H9 (cell line): ENCODE results near the gene ARVCF. TPM values are rescaled to one million over a fixed set of nuclear protein-coding genes. Genes with fewer than 3 reads are reported as not detected.

ENCODE experiments used
- DNase-seq: peaks from one replicate; pipeline ENCODE4 v3.0.0-alpha.2; 2017
- H2AFZ ChIP-seq: one replicate; pipeline ENCODE4 v1.6.1; 2013; ENCODE audit warnings: mild to moderate bottlenecking, low read length, control low read depth, moderate library complexity
- H2AK5ac ChIP-seq: 2 replicates; pipeline ENCODE4 v1.6.1; 2013; ENCODE audit warnings: low read length, control low read depth, mixed read lengths; ENCODE audit not compliant: insufficient read length
- H2BK120ac ChIP-seq: one replicate; pipeline ENCODE4 v1.6.1; 2013; ENCODE audit warnings: low read depth, mild to moderate bottlenecking, low read length, control low read depth, inconsistent platforms; ENCODE audit not compliant: poor library complexity, severe bottlenecking
- H2BK12ac ChIP-seq: 2 replicates; pipeline ENCODE4 v1.6.1; 2013; ENCODE audit warnings: low read length, control low read depth, mixed read lengths, low read depth; ENCODE audit not compliant: insufficient read length
- H2BK15ac ChIP-seq: 2 replicates; pipeline ENCODE4 v1.6.1; 2013; ENCODE audit warnings: low read depth, low read length, control low read depth
- H2BK20ac ChIP-seq: one replicate; pipeline ENCODE4 v1.6.1; 2013; ENCODE audit warnings: low read depth, mild to moderate bottlenecking, low read length, control low read depth, inconsistent platforms; ENCODE audit not compliant: poor library complexity, severe bottlenecking
- H2BK5ac ChIP-seq: 2 replicates; pipeline ENCODE4 v1.6.1; 2013; ENCODE audit warnings: low read length, control low read depth, mixed read lengths; ENCODE audit not compliant: insufficient read length
- H3K14ac ChIP-seq: 2 replicates; pipeline ENCODE4 v1.6.1; 2013; ENCODE audit warnings: low read length, control low read depth; ENCODE audit not compliant: insufficient read depth
- H3K18ac ChIP-seq: 2 replicates; pipeline ENCODE4 v1.6.1; 2013; ENCODE audit warnings: low read depth, mild to moderate bottlenecking, mixed read lengths, low read length, control low read depth; ENCODE audit not compliant: insufficient read length
- H3K23ac ChIP-seq: 2 replicates; pipeline ENCODE4 v1.6.1; 2013; ENCODE audit warnings: low read length, control low read depth, mixed read lengths, low read depth; ENCODE audit not compliant: insufficient read length
- H3K23me2 ChIP-seq: 2 replicates; pipeline ENCODE4 v1.6.1; 2013; ENCODE audit warnings: low read depth, mild to moderate bottlenecking, mixed read lengths, low read length, control low read depth; ENCODE audit not compliant: insufficient read length, poor library complexity, severe bottlenecking
- H3K27ac ChIP-seq: 2 replicates; pipeline ENCODE4 v1.5.1; 2013; ENCODE audit warnings: low read length, control low read depth, mixed read lengths, low read depth; ENCODE audit not compliant: insufficient read length
- H3K27me3 ChIP-seq: 2 replicates; pipeline ENCODE4 v1.6.1; 2013; ENCODE audit warnings: low read length, control low read depth, inconsistent platforms; ENCODE audit not compliant: insufficient read depth
- H3K4ac ChIP-seq: 2 replicates; pipeline ENCODE4 v1.6.1; 2013; ENCODE audit warnings: low read depth, mild to moderate bottlenecking, control low read depth, inconsistent platforms, low read length, moderate library complexity
- H3K4me1 ChIP-seq: 2 replicates; pipeline ENCODE4 v1.6.1; 2013; ENCODE audit warnings: low read length, control low read depth, inconsistent platforms; ENCODE audit not compliant: insufficient read depth
- H3K4me2 ChIP-seq: 2 replicates; pipeline ENCODE4 v1.6.1; 2013; ENCODE audit warnings: low read length, control low read depth, mixed read lengths; ENCODE audit not compliant: insufficient read length, insufficient read depth
- H3K56ac ChIP-seq: 2 replicates; pipeline ENCODE4 v1.6.1; 2013; ENCODE audit warnings: low read depth, mild to moderate bottlenecking, mixed read lengths, low read length, control low read depth; ENCODE audit not compliant: insufficient read length
- H3K79me1 ChIP-seq: 2 replicates; pipeline ENCODE4 v1.6.1; 2013; ENCODE audit warnings: low read depth, mild to moderate bottlenecking, moderate library complexity, low read length, control low read depth, inconsistent platforms; ENCODE audit not compliant: insufficient read depth, poor library complexity, severe bottlenecking
- H3K79me2 ChIP-seq: 2 replicates; pipeline ENCODE4 v1.6.1; 2013; ENCODE audit warnings: low read length, control low read depth, inconsistent platforms; ENCODE audit not compliant: insufficient read depth
- H3K9ac ChIP-seq: 2 replicates; pipeline ENCODE4 v1.6.1; 2013; ENCODE audit warnings: low read length, control low read depth, mixed read lengths; ENCODE audit not compliant: insufficient read length; ENCODE audit errors: extremely low read depth
- H3K9me3 ChIP-seq: one replicate; pipeline ENCODE4 v1.6.1; 2013; ENCODE audit warnings: low read depth, low read length, inconsistent platforms; ENCODE audit not compliant: control insufficient read depth
- H3T11ph ChIP-seq: one replicate; pipeline ENCODE4 v1.6.1; 2013; ENCODE audit warnings: mild to moderate bottlenecking, low read length, control low read depth, inconsistent platforms
- H4K20me1 ChIP-seq: one replicate; pipeline ENCODE4 v1.6.1; 2013; ENCODE audit not compliant: control insufficient read depth, insufficient read length, insufficient read depth
- H4K5ac ChIP-seq: 2 replicates; pipeline ENCODE4 v1.6.1; 2013; ENCODE audit warnings: low read depth, mild to moderate bottlenecking, mixed read lengths, low read length, control low read depth; ENCODE audit not compliant: insufficient read length
- H4K8ac ChIP-seq: replicated peaks from 2 replicates; pipeline ENCODE4 v1.6.1; 2013; ENCODE audit warnings: low read length, control low read depth, mixed read lengths, low read depth; ENCODE audit not compliant: insufficient read length
- H4K91ac ChIP-seq: 2 replicates; pipeline ENCODE4 v1.6.1; 2013; ENCODE audit warnings: low read depth, mild to moderate bottlenecking, moderate library complexity, mixed read lengths, low read length, control low read depth; ENCODE audit not compliant: insufficient read length
- H3K27ac Mint-ChIP-seq, 3 experiments: 2 replicates in 2 of 3; 3 replicates in 1 of 3; pipeline ENCODE4 v1.8.0; 2020 to 2021; ENCODE audit warnings: mixed read lengths in 3 of 3, mild to moderate bottlenecking in 1 of 3, moderate library complexity in 1 of 3
- H3K27me3 Mint-ChIP-seq: 2 replicates; pipeline ENCODE4 v1.8.0; 2021; ENCODE audit warnings: low read depth, mild to moderate bottlenecking, moderate library complexity, mixed read lengths
- H3K36me3 Mint-ChIP-seq, 3 experiments: 2 replicates in 2 of 3; 3 replicates in 1 of 3; pipeline ENCODE4 v1.8.0; 2020 to 2021; ENCODE audit warnings: low read depth in 3 of 3, mixed read lengths in 3 of 3; ENCODE audit not compliant: insufficient read depth in 1 of 3
- H3K4me1 Mint-ChIP-seq, 2 experiments: 2 replicates each; pipeline ENCODE4 v1.8.0; 2020; ENCODE audit warnings: mixed read lengths in 2 of 2
- H3K4me3 Mint-ChIP-seq, 2 experiments: 2 replicates in 1 of 2; 3 replicates in 1 of 2; pipeline ENCODE4 v1.8.0; 2020 to 2021; ENCODE audit warnings: mild to moderate bottlenecking in 2 of 2, mixed read lengths in 2 of 2, moderate library complexity in 1 of 2
- H3K9me3 Mint-ChIP-seq, 2 experiments: 2 replicates in 1 of 2; 3 replicates in 1 of 2; pipeline ENCODE4 v1.8.0; 2020; ENCODE audit warnings: mild to moderate bottlenecking in 2 of 2, mixed read lengths in 2 of 2, moderate library complexity in 1 of 2
- CTCF ChIP-seq: fragments of 200-600 bp; sonication (generic); conservative IDR thresholded peaks from 3 replicates; pipeline ENCODE4 v1.8.0; 2021; ENCODE audit warnings: antibody characterized with exemption, mild to moderate bottlenecking
- WGBS: extraction: QIAGEN DNeasy Blood & Tissue Kit; methylation state at CpG from one replicate; pipeline ENCODE4 v1.1.7; 2013; ENCODE audit warnings: missing lambda C conversion rate, low lambda C conversion rate, mixed read lengths; ENCODE audit not compliant: insufficient read length; ENCODE audit errors: extremely low coverage; 5-methylcytosine and 5-hydroxymethylcytosine counted together
- total RNA-seq: library from RNA; stranded (reverse); gene quantifications from 2 replicates; pipeline ENCODE4 v1.2.1, GENCODE V29; 2021

ARVCF gene
- total RNA-seq, 1 experiment from 2014 or later = 40.7 TPM

GRCh38 chr22:19981961-19982920, 34.4 kb downstream of the ARVCF start:
- no peak overlapping the region for H3K27ac ChIP-seq
- no peaks in the 10 kb centered on the region for H3K79me2 ChIP-seq
- Mint-ChIP-seq H3K4me1 (peaks cover 5 to 6% of the 10 kb centered on the region in 2 experiments; a peak in 3 of 4 replicates), H3K4me3 (0 out of 5 replicates have a peak overlapping the region, but pooled peaks of 1 of the 2 experiments have one; percentile 23), H3K27ac (no peak overlapping the region; a peak in 1 of 7 replicates), H3K36me3 (peaks cover 7 to 23% (median 21%) of the 10 kb centered on the region in 3 experiments; a peak in 6 of 7 replicates), H3K27me3 (no peaks in the 10 kb centered on the region), H3K9me3 (no peaks in the 10 kb centered on the region)
- no peak overlapping the region for H3K4ac ChIP-seq
- no peak for DNase-seq
- no peak overlapping the region; the same call in 1 of the 2 replicates for H3K14ac ChIP-seq
- H4K20me1 ChIP-seq = peaks cover 3% of the 10 kb centered on the region
- H3K4me1 ChIP-seq = no peaks in the 10 kb centered on the region; the same call in 1 of the 2 replicates
- H2BK120ac ChIP-seq = no peak overlapping the region
- H2BK5ac ChIP-seq = no peak overlapping the region
- H3K4me2 ChIP-seq = no peak overlapping the region
- no peak overlapping the region for H2AK5ac ChIP-seq
- WGBS = no CpG with 5 or more reads among the region's 16 CpGs
- H3K18ac ChIP-seq = no peak overlapping the region
- peaks cover 4% of the 10 kb centered on the region for H3K79me1 ChIP-seq
- H4K91ac ChIP-seq = no peak overlapping the region
- H3K9me3 ChIP-seq = no peaks in the 10 kb centered on the region
- H3K23me2 ChIP-seq = no peaks in the 10 kb centered on the region
- H3K23ac ChIP-seq = no peak overlapping the region
- H4K5ac ChIP-seq = no peak overlapping the region
- H3T11ph ChIP-seq = no peak overlapping the region
- TF ChIP-seq CTCF = no peak
- H2AFZ ChIP-seq = no peak overlapping the region
- no peak overlapping the region for H2BK20ac ChIP-seq
- H3K9ac ChIP-seq = no peak overlapping the region
- no peak overlapping the region for H2BK12ac ChIP-seq
- H3K56ac ChIP-seq = no peak overlapping the region
- H3K27me3 ChIP-seq = no peaks in the 10 kb centered on the region
- H2BK15ac ChIP-seq = no peak overlapping the region
- no peak overlapping the region for H4K8ac ChIP-seq
